ENCODE results near the gene LRRC7.

- TF ChIP-seq POLR2A (IDR thresholded peaks at IDR 0.05; ENCODE audit: low read length) = no peak
- TF ChIP-seq GATA1 (IDR thresholded peaks at IDR 0.05; ENCODE audit: low read depth, low read length) = no peak
Measured at GRCh38 chr1:69929308-69930057, 361.8 kb downstream of the LRRC7 start.

Measured in erythroblast (primary cell).